Gastrocnemius medialis (tissue), 4 donors: ENCODE results near the gene SELENBP1. TPM values are rescaled to one million over a fixed set of nuclear protein-coding genes. Genes with fewer than 3 reads are reported as not detected.
"Not testable (repeated sequence)": the region's sequence is repeated elsewhere in the genome, so short reads cannot be mapped to it uniquely, and the experiment has no call there.

Experiments used
- ATAC-seq, 2 donors: fragments of 150-250 bp; one replicate each; pipeline ENCODE4 v1.9.1; 2016
- DNase-seq, 2 donors: peaks; one replicate each; pipeline ENCODE4 v3.0.0-alpha.2; 2019
- H3K27ac ChIP-seq, 4 donors: fragments of 200-600 bp; sonication (generic); 1 replicate in 1 of 4; 2 replicates in 3 of 4; pipeline ENCODE4 v1.5.1; 2016 to 2018; ENCODE audit warnings: mild to moderate bottlenecking in 2 of 4, moderate library complexity in 1 of 4
- H3K27me3 ChIP-seq, 3 donors: fragments of 200-600 bp; sonication (generic) in 2 of 3; 1 replicate in 1 of 3; 2 replicates in 2 of 3; pipeline versions ENCODE4 v1.5.1 to v1.6.0; 2016 to 2019; ENCODE audit warnings: mild to moderate bottlenecking in 1 of 3, moderate library complexity in 1 of 3
- H3K36me3 ChIP-seq, 2 donors: fragments of 200-600 bp; sonication (generic) in 1 of 2; one replicate each; pipeline ENCODE4 v1.5.1; 2017 to 2018
- H3K4me1 ChIP-seq, 2 donors: fragments of 200-600 bp; sonication (generic) in 1 of 2; one replicate each; pipeline ENCODE4 v1.5.1; 2016 to 2017; ENCODE audit warnings: mild to moderate bottlenecking in 2 of 2
- H3K4me3 ChIP-seq, 4 donors: fragments of 200-600 bp; sonication (generic) in 3 of 4; 1 replicate in 1 of 4; 2 replicates in 3 of 4; pipeline ENCODE4 v1.5.1; 2016 to 2019; ENCODE audit warnings: mild to moderate bottlenecking in 2 of 4
- H3K9me3 ChIP-seq, 3 donors: fragments of 200-600 bp; sonication (generic) in 2 of 3; 1 replicate in 1 of 3; 2 replicates in 2 of 3; pipeline ENCODE4 v1.5.1; 2016 to 2019
- POLR2A ChIP-seq, 2 donors: fragments of 450-650 bp; IDR thresholded peaks; one replicate each; pipeline ENCODE4 v1.6.1; 2017; ENCODE audit warnings: antibody characterized with exemption in 2 of 2, mild to moderate bottlenecking in 2 of 2, moderate library complexity in 2 of 2
- in situ Hi-C, 4 donors: fragments of 200-750 bp; cut with MboI; loops; one replicate each; pipeline versions ENCODE4 v1.15.0 to v1.8.0; 2017; ENCODE audit warnings: low sequenced_read_pairs in 4 of 4
- intact Hi-C: fragments of 100-400 bp; cut with DNase I; formaldehyde crosslinking; loops from one replicate; pipeline ENCODE4 v1.15.1; 2023; ENCODE audit warnings: low total_unique reads
- total RNA-seq, 4 donors: library from RNA; depleted of rRNA; stranded (reverse); fragments of >200 nt; gene quantifications; one replicate each; pipeline versions ENCODE4 v1.1.0 to v1.2.3, GENCODE V29; 2016
- TF ChIP-seq, protein P1 (sequence below), 5 experiments: fragments of 450-650 bp in 3 of 5; fragments of 200-600 bp in 2 of 5; sonication (generic) in 2 of 5; IDR thresholded peaks in 4 of 5; conservative IDR thresholded peaks in 1 of 5; 1 replicate in 4 of 5; 2 replicates in 1 of 5; pipeline ENCODE4 v1.5.1; 2016 to 2019; ENCODE audit warnings: antibody characterized with exemption in 5 of 5, mild to moderate bottlenecking in 3 of 5, moderate library complexity in 3 of 5

The SELENBP1 gene
- total RNA-seq, 4 donors from 2014 or later: 30.9 to 70.2 (median 42.3) TPM

DNA sequence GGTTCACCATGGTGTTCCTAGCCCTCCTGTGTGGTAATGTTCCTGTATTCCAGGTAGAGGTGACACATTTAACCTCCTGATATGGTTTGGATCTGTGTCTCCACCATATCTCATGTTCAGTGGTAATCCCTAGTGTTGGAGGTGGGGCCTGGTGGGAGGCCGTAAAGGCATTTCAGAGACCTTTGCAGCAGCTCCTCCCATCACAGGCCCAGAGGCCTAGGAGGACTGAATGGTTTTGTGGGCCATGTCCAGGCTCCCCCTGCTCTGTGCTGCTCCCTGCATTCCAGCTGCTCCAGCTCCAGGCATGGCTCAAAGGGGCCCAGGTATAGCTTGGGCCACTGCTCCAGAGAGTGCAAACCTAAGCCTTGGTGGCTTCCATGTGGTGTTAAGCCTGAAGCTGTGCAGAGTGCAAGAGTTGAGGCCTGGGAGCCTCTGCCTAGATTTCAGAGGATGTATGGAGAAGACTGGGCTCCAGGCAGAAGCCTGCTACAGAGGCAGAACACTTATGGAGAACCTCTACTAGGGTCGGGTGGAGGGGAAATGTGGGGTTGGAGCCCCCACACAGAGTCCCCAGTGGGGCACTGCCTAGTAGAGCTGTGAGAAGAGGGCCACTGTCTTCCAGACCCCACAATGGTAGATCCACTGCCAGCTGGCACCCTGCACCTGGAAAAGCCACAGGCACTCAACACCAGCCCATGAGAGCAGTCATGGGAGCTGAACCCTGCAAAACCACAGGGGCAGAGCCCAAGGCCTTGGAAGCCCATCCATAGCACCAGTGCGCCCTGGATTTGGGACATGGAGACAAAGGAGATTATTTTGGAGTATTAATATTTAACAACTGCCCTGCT is 10.0 kb downstream of the SELENBP1 start:
- no peak overlapping the region for H3K27ac ChIP-seq
- H3K36me3 ChIP-seq: peaks cover 0 to 35% of the 10 kb centered on the region in 2 donors
- DNase-seq (no peak), ATAC-seq (no peak)
- peaks cover 2% of the 10 kb centered on the region in 2 donors for H3K4me1 ChIP-seq
- no peaks in the 10 kb centered on the region for H3K9me3 ChIP-seq
- intact Hi-C loops (no loop called here), in situ Hi-C loops (no loop called here)
- TF ChIP-seq, protein P1, sequence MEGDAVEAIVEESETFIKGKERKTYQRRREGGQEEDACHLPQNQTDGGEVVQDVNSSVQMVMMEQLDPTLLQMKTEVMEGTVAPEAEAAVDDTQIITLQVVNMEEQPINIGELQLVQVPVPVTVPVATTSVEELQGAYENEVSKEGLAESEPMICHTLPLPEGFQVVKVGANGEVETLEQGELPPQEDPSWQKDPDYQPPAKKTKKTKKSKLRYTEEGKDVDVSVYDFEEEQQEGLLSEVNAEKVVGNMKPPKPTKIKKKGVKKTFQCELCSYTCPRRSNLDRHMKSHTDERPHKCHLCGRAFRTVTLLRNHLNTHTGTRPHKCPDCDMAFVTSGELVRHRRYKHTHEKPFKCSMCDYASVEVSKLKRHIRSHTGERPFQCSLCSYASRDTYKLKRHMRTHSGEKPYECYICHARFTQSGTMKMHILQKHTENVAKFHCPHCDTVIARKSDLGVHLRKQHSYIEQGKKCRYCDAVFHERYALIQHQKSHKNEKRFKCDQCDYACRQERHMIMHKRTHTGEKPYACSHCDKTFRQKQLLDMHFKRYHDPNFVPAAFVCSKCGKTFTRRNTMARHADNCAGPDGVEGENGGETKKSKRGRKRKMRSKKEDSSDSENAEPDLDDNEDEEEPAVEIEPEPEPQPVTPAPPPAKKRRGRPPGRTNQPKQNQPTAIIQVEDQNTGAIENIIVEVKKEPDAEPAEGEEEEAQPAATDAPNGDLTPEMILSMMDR (IDR thresholded peaks at IDR 0.05 in 4 of 5, conservative IDR thresholded peaks at IDR 0.05 in 1 of 5): no peak
- no peak for TF ChIP-seq POLR2A (IDR thresholded peaks at IDR 0.05)
- no peaks in the 10 kb centered on the region for H3K27me3 ChIP-seq
- no peak overlapping the region for H3K4me3 ChIP-seq

DNA sequence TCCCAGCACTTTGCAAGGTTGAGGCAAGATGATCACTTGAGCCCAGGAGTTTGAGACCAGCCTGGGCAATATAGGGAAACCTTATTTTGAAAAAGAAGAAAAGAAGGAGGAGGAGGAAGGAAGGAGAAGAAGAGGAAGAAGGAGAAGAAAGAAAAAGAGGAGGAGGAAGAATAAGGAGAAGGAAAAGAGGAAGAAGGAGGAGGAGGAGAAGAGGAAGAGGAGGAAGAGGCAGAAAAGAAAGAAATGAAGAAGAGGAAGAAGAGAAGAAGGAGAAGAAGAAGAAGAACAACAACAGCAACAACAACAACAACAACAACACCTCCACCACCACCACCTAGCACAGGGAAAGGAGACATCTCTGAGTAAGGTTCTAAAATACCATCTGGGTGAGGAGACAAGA is 10.6 kb downstream of the SELENBP1 start:
- in situ Hi-C loops (no loop called here), intact Hi-C loops (no loop called here)
- Histone ChIP-seq H3K27me3 (no peaks in the 10 kb centered on the region), H3K4me3 (no peak overlapping the region), H3K4me1 (no peaks in the 10 kb centered on the region), H3K9me3 (no peaks in the 10 kb centered on the region), H3K27ac (no peak overlapping the region), H3K36me3 (peaks cover 0 to 35% of the 10 kb centered on the region in 2 donors)
- DNase-seq (no peak), ATAC-seq (no peak)
- no peak for TF ChIP-seq POLR2A (IDR thresholded peaks at IDR 0.05)
- TF ChIP-seq, protein P1 (IDR thresholded peaks at IDR 0.05 in 4 of 5, conservative IDR thresholded peaks at IDR 0.05 in 1 of 5): no peak

- in situ Hi-C loops (loop anchor here in 1 of 4 donors (5.0 kb wide), 1 partner anchor 41 kb away; the partner anchor contains the start of gene PSMB4), intact Hi-C loops (no loop called here)
- DNase-seq (no peak), ATAC-seq (no peak)
- Histone ChIP-seq H3K27ac (no peak overlapping the region), H3K36me3 (no peaks in the 10 kb centered on the region), H3K4me3 (no peak overlapping the region), H3K9me3 (no peaks in the 10 kb centered on the region), H3K4me1 (no peaks in the 10 kb centered on the region), H3K27me3 (no peaks in the 10 kb centered on the region)
- TF ChIP-seq, protein P1 (IDR thresholded peaks at IDR 0.05 in 4 of 5, conservative IDR thresholded peaks at IDR 0.05 in 1 of 5): no peak
- no peak for TF ChIP-seq POLR2A (IDR thresholded peaks at IDR 0.05)
Measured at GRCh38 chr1:151356696-151357095, 15.8 kb downstream of the SELENBP1 start.

DNA sequence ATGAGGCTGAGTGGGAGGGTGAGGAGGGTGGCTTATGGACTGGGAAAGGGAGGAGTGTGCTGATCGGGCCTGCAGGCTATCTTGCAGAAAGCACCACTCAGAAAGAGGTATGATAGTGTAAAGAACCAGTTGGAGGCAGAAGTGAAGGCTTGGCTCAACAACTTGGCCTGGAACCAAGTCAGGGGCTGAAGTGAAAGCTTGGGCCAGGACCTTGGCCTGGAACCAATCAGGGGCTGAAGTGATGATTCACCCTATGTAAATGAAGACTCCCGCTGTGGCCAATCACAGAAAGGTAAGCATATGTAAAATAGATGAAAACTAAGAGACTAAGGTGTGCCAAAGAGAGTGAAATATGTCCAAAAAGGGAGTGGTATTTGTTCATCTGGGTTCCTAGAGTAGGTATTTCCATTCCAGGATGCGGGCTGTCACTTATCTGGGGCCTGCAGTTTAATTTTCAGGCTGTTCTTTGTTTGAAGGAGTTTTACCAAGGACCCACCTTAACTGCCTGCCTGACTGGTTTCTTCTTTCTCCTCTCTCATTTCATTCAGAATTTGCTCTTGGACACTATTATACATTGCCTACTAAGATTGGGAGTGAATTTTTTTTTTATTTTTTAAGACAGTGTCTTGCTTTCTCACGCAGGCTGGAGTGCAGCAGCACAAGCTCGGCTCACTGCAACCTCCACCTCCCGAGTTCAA is 20.3 kb downstream of the SELENBP1 start:
- no peaks in the 10 kb centered on the region for H3K36me3 ChIP-seq
- ATAC-seq (no peak), DNase-seq (no peak)
- in situ Hi-C loops: no loop called here
- no peak overlapping the region for H3K27ac ChIP-seq
- no peaks in the 10 kb centered on the region for H3K9me3 ChIP-seq
- TF ChIP-seq, protein P1 (IDR thresholded peaks at IDR 0.05 in 4 of 5, conservative IDR thresholded peaks at IDR 0.05 in 1 of 5): no peak
- TF ChIP-seq POLR2A (IDR thresholded peaks at IDR 0.05): no peak
- intact Hi-C loops: no loop called here
- no peak overlapping the region for H3K4me3 ChIP-seq
- peaks cover 0 to 4% of the 10 kb centered on the region in 2 donors for H3K4me1 ChIP-seq
- no peaks in the 10 kb centered on the region for H3K27me3 ChIP-seq

DNA sequence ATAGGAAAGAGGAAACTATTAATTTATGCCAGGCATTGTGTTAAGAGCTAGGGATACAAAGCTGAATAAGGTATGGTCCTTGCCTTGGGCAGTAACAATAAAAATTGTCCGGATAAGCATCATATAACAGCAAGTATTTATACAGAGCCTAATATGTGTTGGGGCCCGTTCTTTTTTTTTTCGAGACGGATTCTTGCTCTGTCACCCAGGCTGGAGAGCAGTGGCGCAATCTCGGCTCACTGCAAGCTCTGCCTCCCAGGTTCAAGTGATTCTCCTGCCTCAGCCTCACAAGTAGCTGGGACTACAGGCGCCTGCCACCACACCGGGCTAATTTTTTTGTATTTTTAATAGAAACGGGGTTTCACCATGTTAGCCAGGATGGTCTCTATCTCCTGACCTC is 22.2 kb downstream of the SELENBP1 start:
- ATAC-seq, intact Hi-C loops, H3K4me3 ChIP-seq, H3K27ac ChIP-seq, H3K36me3 ChIP-seq, H3K9me3 ChIP-seq, H3K27me3 ChIP-seq, DNase-seq, in situ Hi-C loops: not testable (repeated sequence)
- peaks cover 0 to 13% of the 10 kb centered on the region in 2 donors for H3K4me1 ChIP-seq
